Activated naive CD4-positive, alpha-beta T cell treated with Interleukin-2 at 50 U/mL for 16 hours (primary cell): ENCODE measurements around the gene TUBB.
"Not testable (repeated sequence)": the region's sequence is repeated elsewhere in the genome, so short reads cannot be mapped to it uniquely, and the experiment has no call there.

Experiments used
- DNase-seq: peaks from one replicate; pipeline ENCODE4 v3.0.0-alpha.2; 2020

Gene TUBB

DNA sequence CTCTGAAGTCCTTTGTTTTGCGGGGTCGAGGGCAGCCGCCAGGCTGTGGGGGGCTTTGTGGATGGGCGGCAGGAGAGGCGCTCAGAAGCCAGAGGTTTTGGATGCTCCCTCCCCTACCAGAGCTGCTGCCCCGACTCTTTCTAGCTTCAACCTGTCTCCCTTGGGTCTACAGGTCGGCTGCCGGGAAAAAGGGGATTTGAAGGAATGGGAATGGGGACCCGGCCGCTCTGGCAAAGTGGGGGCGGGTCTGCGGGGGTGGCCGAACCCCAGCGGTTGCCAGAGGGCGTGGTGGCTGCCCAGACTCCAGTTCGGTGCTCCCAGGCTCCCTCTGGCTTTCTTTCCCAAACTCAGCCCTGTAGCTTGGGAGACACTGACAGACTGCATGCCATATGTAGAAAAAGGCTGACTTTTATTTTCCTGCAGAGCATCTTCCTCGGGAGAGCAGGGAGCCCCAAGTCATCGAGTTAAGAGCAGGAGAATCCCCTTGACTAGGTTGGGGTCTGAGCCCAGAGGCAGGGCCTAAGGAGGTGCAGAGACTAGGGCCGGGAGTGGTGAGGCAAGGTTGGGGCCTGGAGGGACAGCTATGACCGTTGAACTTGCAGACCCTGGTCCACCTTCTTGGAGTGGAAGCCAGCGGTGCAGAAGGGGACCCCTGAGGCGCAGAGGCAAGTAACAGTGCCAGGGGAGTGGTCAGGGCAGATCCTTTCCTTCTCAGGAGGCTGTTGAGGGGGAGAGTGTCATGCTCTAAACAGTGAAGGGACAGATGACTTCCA, 32.3 kb upstream of the TUBB start:
- no peak for DNase-seq

DNA sequence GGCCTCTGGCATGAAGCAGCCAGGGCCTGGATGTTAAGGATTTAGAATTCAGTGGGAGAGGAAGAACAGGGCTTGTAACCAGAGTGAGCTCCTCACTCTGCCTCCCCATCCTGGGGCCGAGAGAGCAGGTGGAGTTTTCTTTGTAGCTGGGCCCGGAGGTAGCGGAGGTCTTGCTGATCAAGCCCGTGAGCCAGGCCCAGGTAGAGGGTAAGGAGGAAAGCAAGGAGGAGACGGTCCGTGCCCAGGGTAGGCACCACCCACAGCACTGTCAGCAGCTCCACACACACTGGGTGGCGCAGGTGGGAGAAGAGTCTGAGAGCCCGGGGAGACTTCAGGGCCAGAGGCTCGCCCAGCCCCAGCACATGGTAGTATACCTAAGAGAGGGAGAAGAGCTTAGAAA, 31.6 kb upstream of the TUBB start:
- no peak for DNase-seq

DNA sequence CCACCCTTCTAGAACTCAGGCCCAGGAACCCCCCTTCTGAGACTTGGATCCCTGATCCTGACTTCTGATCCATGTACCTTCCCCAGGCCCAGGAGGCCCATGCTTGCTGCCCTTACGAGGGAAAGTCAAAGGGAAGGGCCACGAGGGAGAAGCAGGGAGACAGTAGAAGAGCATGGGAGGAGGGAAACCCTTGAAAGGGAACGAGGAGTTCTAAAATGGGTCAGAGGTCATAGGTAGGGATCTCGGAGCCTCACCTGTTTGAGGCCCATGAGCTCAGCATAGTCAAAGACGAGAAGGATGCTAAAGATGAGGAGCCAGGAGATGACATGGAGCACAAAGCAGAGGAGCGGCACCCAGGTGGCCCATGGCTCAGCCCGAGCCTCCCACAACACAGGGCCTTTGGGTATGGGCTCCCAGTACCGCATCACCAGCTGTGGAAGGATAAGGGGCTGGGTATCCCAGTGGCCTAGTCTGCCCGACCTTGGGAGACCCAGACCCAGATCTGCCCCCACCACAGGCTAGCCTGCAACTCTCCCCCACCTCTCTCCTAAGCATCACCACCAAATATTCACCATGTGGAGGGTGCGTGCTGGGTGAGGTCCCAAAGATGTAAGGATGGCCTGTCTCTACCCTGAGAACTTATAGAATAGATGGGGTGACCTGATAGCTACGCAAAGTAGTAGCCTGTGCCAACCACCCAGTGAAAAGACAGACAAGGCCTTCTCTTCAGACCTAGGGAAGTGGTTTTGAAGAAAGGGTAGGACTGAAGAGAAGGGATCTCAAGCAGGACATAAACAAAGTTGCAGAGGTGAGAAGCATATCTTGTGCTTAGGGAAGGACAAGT, 30.9 kb upstream of the TUBB start:
- DNase-seq, result no peak

DNA sequence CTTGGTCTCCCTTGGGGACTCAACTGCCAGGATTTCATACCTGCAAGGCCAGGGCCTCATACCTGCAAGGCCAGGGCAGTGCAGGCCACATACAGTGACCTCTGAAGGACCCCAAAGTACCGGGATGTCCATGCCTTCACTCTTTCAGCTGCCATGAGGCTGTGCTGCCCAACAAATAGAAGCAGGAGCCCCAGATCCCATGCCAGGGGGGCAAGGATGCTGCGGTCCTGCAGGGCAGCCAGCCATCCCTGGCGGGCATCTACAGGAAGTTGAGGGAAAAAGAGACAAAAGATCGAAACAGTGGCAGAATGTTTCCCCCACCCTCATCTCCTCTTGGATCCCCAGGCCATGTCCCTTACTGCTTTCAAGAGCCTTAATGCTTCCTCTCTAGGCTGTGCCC, 30.2 kb upstream of the TUBB start:
- no peak for DNase-seq

DNA sequence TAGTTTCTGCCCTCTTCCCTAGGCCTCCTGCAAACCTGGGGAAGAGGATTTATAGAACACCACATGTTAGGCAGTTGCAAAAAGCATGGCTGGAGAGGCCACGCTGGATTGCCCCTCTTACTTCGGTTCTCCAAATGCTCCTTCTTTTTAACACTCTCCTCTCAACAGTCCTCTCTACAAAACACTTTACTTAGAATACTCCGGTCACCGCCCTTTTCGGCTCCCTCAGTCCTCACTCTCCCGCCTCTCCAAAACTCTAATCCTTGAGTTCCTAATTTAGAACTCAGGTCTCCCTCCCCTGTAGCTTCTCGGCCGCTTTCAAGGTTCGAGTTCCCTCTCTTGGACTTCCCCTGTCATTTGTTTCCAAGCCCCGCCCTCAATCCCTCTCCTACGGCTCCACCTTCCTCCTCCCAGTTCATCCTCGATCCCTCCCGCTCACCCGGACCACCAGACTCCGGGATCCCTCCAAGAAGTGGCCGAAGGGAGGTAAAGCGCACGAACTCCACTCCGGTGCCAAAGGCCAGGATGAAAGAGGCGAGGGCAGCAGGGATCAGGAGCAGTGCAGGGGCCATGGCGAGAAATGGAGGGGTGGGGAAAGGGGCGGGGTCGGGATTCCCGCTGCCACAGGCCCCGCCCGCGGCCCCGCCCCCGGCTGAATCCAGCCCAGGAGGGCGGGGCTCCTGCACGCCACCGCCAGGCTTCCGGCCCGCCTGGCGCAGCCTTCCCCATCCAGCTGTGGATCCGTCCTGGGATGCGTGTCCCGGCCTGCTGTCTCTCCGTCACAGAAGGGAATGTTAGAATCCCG, 29.5 kb upstream of the TUBB start, which contains the start of gene NRM:
Gene NRM, minus strand, starts transcription at position 582 of the 805 bp plus-strand sequence. Its CDS starts 10 bp downstream, at position 572.
- DNase-seq, result peak; percentile 74

DNA sequence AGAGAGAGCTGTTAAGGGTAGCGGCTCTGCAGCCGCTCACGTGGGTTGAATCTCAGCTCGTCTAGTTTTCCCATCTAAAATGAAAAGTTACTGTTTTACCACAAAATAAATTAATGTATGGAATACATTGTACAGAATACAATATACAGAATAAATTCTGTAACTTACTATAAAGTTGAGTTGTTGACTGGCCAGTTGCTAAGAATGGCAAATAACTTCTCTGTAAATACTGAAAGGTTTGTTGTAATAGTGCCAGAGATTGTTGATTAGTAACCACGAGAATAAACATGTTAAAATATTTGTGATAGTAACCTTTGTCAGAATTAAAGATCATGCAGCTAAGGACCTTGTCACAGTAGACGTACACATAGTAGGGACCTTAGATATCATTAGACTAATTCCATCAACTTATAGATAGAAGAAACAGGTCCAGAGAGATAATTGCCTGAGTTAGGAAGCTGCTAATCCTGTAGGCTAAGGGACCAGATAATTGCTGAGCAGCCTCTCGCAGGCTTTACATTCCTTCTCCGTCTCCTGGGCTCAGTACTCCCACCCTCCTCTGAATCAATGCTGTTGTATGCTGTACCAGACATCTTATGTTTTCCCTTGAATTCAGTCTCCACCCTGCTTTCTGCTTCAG, 28.8 kb upstream of the TUBB start:
- DNase-seq, result no peak

DNA sequence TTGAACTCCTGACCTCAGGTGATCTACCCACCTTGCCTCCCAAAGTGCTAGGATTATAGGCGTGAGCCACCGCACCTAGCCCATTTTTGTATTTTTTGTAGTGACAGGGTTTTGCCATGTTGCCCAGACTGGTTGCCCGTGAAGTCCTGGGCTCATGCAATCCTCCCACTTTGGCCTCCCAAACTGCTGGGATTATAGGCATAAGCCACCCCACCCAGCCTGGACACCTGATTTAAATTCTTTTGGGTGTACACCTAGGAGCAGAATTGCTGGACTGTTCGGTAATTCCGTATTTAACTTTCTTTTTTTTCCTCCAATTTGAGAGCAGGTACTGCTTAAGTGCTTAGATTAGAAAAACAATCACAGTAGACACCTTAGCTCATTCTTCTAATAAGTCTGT, 23.7 kb upstream of the TUBB start:
- no peak for DNase-seq

DNA sequence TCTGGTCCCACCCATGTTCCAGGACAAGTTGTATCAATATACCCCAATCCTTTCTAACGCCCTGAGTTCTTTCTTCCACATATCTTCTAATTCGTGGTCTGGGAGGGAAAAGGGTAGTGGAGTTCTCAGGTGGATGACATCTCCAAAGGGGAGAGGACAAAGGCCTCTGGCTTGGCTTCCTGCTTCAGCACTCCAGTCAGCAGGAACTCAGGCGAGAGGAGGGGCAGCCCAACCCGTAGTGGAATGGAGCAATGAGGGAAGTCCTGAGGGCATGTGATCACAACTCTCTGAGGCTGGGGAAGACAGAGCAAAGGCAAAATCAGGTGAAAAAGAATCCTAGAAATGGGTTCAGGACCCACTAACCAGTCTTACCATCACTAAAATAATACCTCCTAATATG, 19.8 kb upstream of the TUBB start:
- DNase-seq, result no peak

DNA sequence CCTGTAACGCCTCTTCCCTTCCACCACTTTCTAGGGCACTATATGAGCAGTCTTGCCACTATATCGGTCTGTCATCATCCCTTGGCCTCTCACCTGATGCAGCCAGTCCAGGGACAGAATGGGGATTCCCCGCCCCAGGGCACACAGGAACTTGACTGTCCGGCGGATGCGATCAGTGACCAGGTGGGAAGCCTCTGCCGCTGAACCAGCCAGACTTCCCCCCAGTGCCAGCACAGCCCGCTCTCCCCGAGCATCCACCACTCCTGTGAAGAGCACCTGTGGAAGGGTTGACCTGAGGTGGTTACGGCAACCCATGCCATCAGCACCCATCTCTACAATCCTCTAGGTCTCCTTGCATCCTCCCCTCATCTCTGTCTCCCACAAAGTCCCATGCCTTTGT, 17.1 kb upstream of the TUBB start:
- DNase-seq, result no peak

DNA sequence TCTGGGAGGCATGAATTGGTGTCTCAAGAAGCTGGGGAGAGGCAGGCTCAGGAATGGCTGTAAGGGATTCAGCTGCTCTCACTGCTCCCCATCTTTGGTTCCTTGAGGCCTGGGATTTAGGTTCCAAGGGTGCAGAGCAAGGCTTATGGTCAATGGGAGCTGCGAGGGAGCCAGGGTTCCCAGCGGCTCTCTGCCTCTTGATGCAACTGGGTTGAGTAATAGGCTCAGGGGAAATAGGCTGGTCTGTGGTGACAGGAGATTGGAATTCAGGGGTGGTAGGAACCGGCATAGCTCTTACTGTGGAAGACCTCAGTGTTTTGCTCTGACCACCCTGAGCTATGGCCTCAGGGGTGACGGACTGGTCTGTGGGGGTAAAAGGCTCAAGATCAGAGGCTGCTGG, 16.3 kb upstream of the TUBB start:
- no peak for DNase-seq

DNA sequence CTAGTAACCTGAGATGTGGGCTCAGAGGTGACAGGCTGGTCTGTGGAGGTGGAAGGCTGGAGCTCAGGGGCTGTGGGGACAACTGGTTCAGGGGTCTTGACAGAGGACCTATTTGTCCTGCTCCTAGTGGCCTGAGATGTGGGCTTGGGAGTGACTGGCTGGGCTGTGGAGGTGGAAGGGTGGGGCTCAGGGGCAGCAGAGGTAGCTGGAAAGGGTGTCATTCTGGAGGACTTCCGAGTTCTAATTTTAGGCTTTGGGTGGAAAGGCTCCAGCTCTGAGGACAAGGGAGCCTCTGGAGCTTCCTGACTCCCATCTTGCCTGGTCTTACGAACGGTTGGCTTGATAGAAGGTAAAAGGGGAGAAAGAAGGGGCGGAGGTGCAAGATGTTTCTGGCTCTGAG, 14.5 kb upstream of the TUBB start:
- DNase-seq, result no peak

DNA sequence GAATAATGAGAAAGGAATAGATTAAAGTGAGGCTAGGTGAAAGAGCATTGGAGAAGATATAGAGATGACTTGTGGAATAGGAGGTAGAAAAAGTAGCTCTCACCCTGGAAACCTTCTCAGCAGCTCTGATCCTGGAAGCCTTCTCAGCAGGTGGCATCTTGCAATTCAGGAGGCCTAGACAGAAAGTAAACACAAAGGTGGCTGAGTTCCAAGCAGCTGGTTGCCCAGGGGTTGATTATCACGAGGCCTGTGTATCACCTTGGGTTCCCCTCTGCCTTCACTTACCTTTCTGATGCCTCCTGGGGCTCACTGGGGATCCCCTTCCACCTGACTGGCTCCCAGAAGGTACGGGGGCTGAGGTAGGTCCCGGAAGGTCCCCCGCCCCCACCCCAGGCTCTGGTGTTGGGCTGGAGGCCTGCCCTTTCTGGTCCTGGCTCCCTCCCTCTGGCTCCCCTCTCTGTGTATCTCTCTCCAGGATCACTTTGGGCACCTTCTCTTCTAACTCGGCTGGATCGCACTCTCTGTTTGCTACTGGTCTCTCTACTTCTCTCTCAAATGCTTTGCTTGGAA, 12.8 kb upstream of the TUBB start:
- DNase-seq, result no peak

DNA sequence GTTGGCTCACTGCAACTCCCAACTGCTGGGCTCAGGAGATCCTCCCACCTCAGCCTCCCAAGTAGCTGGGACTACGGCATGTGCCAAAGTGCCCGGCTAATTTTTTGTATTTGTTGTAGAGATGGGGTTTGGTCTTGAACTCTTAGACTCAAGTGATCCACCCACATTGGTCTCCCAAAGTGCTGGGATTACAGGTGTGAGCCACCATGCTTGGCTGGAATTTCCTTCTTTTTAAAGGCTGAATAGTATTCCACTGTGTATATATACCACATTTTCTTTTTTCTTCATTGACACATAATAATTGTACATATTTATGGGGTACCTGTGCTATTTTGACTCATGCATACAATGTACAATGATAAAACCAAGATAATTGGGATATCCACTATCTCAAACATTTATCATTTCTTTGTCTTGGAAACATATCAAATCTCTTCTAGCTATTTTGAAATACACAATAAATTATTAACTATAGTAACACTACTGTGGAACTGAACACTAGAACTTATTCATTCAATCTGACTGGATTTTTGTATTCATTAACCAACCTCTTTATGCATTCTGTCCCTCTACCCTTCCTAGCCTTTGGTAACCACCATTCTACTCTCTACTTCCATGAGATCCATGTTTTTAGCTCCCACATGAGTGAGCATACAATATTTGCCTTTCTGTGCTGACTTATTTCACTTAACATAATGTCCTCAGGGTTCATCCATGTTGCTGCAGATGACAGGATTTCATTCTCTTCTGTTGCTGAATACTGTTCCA, 10.9 kb upstream of the TUBB start:
- no peak for DNase-seq

DNA sequence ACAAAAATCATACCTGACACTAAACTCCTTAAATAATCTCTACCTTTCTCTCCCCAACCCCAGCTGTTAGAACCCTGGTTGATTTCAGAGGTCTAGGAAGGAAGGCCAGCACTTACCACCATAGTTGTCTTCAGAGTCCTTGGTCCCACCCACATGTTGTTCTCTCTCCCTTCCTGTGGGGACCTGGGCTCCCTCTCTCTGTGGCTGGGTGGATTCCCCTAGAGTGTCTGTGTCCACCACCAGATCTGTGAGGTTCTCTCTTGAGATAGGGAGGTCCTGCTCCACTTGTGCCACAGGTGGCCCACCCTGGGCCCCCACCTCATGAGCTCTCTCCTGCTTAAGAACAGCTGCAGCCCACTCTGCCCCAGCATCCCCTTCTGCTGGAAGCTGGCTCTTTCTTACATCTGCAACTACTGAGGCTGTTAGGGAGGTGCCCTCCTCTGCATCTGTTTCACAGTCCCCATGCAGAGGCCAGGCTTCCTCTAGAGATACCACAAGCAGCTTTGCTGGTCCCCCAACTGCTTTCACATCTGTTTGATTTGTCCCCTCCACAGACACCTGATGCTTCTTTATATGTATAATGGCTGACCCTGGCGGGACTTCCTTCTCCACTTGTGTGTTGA, 8.3 kb upstream of the TUBB start:
- no peak for DNase-seq

DNA sequence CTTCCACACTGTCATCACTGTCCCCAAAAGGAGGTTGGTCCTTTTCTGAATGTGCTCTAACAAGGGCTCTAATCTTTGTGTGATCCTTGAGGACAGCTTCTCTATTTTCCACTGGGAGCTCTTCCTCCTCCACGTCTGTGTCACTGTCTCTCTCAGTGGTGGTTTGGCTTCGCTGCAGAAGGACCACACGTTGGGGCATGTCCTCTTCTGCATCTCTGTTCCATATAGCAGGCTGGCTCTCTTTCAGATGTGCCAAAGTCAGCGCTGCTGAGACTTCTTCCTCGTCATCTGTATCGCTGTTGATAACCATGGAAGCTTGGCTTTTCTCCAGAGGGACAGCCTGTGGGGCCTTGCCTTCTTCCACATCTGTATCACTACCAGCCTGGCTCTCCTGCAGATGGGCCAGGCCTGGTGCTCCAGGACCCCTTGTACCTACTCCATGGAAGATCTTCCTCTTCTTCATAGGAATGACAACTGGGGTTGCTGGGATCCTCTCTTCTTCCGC, 7.7 kb upstream of the TUBB start:
- DNase-seq, result no peak

DNA sequence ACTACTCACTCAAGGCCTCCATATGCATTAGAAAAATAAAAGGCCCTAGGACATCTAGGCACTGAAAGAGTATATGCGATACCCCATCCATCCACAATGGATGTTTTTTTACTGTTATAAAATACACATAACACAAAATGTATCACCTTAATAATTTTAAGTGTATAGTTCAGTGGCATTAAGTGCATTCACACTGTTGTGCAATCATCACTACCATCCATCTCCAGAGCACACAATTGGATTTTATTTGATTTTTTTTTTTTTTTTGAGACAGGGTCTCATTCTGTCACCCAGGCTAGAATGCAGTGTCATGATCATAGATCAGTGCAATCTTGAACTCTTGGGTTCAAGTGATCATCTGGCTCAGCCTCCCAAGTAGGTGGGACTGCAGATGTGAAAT, 5.9 kb upstream of the TUBB start:
- DNase-seq, result no peak

DNA sequence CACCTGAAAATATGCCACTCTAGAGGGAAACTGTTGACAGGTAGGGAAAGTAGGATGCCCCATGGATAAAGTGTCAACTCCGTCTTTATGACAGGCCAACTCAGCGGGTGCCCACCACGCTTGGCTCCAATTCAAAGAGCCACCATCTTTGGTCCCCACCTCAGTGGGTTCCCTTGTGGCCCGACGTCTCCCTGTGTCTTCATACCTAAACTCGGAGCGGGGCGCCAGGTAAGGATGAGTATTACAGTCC, 3.3 kb upstream of the TUBB start:
- no peak for DNase-seq

DNA sequence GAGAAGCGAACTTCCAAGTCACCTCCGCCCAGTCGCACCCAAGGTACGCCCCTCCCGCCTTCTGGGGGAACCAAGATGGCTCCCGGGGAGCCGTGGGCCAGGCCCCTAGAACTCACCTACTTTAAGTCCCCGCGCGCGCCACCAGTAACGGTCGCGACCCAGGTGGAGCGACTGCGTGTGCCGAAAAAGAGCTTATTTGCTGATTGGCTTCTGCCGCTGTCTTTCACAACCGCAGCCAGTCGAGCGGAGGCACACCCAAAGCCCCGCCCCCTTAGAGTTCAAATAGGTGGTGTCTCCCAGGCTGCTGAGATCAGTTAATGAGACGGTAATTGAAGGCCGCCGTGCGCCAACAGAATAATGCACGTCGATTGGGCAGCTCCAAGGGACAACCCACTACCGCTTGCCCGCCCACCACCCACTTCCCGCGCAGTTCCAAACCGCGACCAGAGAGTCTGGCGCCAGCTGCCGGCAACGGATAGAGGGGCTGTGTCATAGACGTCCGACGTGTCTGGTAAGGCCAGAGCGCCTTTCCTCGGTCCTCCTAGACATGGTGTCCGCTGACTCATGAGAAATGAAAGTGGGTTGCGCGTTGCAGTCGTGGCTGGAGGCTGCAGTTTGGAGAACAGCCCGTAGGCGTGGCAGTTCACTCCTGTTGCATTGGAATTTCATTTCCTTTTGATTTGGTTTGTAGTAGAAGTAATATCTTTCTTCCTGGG, 2.9 kb upstream of the TUBB start, which contains the start of gene MDC1:
Gene MDC1, minus strand, starts transcription at position 153 of the 716 bp plus-strand sequence. CDS start 2,106 bp downstream, outside the sequence.
- peak; percentile 99 for DNase-seq

DNA sequence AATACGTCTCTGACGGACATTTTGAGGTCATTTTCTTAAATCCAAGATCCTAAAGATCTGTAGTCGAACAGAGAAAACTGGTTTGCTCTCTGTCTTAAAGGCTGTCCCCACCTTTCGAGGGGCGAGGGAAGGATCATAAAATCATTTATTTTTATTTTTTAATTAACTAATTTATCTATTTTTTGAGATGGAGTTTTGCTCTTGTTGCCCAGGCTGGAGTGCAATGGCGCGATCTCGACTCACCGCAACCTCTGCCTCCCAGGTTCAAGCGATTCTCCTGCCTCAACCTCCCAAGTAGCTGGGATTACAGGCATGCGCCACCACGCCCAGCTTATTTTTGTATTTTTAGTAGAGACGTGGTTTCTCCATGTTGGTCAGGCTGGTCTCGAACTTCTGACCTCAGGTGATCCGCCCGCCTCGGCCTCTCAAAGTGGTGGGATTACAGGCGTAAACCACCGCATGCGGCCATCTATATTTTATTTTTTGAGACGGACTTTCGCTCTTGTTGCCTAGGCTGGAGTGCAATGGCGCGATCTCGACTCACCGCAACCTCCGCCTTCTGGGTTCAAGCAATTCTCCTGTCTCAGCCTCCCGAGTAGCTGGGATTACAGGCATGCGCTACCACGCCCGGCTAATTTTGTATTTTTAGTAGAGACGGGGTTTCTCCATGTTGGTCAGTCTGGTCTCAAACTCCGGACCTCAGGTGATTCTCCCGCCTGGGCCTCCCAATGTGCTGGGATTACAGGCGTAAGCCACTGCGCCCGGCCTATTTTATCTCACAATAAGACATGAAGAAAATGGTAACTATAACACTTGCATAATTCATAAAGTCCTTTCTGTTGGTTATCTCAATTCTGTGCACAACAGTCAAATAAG, 2.1 kb upstream of the TUBB start:
- DNase-seq, result not testable (repeated sequence)
